NCI-H748 treated with DMSO at 0.1 percent for 48 hours (cell line): ENCODE measurements around the gene SLA2.
"Not testable (repeated sequence)": the region's sequence is repeated elsewhere in the genome, so short reads cannot be mapped to it uniquely, and the experiment has no call there.

Source experiments
- DNase-seq: peaks from one replicate; lab custom pipeline; 2025; lab: John Stamatoyannopoulos, UW

SLA2 gene

DNA sequence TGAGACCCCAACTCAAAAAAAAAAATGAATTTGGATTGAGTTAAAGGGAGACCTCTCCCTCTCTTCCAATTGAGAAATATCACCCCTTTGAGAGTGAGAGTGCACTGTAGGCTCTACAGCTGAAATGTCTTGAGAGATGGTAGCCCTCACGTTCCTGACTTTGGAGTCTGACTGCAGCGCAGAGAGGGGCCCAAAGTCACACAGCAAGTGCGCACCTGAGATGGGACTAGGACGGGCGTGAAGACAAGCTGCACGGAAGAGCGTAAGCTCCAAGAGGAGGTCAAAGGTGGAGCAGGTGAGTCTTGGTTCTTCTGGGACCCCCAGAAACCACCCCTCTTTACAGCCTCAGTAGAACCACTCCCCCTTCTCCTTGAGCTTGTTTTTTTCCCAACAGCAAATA, 643 bp downstream of the SLA2 start:
- no peak for DNase-seq

DNA sequence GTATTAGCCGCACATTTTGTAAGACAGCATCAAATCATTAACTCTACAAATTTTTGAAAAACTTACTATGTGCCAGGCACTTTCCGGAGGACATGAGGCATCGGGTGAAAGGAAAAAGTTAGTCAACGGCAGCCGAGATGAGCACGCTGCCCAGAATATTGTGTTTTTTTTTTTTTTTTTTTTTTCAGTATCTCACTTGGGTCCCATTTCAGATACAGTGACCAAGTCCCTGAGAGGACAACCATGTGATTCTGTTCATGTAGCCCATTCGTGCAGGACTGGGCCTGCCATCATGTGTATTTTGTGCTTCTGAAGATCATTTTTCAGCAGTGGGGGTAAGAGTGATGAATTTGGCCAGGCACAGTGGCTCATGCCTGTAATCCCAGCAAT, 1.3 kb downstream of the SLA2 start:
- DNase-seq, result no peak

DNA sequence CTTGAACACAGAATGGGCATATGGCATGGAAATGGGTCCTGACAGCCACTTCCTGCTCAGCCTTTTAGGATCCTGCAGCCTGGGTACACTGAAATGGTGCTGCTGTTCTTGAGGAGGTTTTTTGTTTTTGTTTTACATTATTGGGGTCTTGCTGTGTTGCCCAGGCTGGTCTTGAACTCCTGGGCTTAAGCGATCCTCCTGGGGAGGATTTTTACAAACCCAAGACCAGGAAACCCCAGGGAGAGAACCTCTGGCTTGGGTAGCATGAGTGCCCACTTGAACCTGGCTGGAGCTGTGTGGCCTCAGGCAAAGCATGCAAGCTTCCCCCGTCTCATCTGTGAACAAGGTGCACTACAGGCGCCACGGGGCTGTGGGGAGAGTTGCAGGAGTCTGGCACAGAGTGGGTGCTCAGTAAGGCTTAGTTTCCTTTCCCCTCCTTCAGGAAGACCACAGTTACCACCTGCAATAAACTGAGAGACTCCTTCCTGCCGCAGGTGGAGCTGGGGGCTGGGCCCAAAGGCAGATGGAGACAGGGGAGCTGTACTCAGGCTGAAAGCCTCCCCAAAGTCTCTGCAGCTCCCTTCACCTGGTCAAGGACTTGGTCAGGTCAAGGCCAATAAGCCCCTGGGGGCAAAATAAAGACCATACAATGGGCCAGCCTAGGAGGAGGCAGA, 1.8 kb downstream of the SLA2 start:
- DNase-seq, result no peak

DNA sequence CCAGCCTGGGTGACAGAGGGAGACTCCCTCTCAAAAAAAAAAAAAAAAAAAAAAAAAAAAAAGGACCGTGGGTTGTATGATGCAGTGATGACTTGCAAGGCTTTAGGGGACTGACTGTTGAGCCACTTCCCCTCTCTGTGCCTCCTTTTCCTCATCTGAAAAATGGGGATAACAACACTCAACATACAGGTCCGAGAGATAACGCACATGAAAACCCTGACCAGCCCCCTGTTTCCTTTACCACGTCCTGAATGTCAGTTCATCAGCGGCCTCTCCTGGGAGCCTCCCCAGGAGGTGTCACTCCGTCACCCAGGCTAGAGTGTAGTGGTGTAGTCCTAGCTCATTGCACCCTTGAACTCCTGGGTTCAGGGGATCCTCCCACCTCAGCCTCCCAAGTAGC, 3.9 kb downstream of the SLA2 start:
- no peak for DNase-seq

DNA sequence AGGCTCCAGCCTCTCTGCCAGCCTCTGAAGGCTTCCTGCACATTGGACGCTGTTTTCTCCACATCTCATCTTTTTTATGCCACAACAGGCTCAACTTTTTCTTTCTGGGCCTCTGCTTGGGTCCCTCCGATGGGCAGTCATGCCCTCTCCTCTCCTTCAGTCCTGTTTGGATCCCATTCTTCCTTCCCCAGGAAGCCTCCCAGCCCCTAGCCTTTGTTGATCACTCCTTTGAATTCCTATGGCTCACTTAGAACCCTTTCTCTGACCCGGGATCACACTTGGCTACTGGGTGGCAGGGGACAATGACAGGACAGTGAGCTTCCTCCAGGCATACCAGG, 4.5 kb downstream of the SLA2 start:
- DNase-seq, result no peak

DNA sequence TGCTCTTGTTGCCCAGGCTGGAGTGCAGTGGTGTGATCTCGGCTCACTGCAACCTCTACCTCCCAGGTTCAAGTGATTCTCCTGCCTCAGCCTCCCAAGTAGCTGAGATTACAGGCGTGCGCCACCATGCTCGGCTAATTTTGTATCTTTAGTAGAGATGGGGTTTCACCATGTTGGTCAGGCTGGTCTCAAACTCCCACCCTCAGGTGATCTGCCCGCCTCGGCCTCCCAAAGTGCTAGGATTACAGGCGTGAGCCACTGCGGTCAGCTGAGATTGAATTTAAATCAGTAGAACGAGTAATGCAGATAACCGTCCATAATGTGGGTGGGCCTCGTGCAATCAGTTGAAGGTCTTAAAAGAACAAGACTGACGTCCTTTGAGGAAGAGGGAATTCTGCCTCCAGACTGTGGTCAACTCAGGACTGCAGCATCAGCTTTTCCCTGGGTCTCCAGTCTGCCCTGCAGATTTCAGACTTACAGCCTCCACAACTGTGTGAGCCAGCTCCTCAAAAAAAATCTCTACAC, 7.1 kb downstream of the SLA2 start:
- DNase-seq, result not testable (repeated sequence)

DNA sequence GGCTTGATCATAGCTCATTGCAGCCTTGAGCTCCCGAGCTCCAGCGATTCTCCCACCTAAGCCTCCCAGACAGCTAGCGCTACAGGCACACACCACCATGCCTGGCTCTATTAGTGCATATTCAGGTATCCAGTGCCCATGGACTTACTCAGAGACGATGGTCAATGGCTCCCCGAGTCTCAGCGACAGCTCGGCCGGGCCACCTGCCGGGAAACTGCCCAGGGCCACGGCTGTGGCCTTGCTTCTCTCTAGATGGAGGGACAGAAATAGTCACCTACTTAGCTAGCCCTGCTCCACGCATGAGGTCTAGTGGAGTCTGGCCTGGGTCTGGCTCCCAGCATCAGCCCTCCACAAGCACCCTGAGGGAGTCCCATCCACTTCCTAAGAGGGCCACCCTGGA, 11.7 kb downstream of the SLA2 start:
- no peak for DNase-seq

DNA sequence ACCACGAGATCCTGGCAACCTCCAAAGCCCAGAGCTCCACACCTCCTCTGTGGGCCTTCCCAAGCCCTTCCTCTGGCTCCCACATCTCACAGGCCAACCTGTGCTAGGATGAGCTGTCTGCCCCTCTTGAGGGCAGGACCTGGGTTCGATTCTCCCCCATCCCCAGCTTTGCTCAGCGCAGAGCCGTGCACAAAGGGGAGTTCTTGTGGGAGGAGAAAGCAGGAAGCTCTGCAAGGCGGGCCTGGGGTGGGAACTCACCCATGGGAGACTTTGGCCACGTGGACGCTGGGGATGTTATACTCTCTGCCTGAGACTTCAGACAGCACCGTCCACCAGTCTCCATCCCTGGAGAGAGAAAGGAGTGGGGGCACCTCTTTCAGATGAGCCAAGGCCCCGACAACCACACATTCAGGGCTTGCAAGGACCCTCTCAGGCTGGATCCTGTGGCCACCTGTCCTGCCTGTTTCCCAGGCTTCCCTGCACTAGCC, 12.7 kb downstream of the SLA2 start:
- DNase-seq, result no peak

DNA sequence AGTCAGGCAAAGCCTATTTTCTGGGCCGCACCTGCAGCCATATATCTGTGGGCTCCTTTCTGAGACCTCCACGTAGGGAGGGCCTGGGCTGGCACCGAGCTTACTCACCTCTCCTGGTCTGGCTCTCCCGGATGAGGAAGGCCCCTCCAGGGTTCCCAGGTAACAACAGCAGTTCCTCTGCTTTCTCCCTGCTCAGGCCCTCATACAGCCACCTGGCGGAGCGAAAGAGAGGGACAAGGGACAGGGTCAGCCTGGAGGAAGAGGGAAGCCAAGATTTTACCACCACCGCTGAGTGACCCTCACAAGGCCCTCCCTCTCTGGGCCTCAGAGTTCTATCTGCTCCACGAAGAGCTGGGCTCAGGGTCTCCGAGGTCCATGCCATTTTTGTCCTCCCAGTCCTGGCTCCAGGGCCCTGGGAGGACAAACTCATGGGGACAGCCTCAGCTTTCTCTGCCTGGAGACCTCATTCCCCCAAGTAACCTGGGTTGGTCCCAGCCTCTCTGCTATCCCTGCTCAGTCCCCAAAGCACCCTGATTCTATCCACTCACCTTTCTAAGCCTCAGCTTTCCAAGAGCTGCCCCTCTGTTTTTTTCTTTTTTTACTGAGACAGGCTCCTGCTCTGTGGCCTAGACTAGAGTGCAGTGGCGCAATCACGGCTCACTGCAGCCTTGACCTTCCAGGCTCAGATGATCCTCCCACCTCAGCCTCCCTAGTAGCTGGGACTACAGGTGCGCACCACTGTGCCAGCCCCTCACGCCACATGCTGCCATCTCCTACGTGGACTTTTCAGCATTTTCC, 13.3 kb downstream of the SLA2 start:
- DNase-seq, result no peak

DNA sequence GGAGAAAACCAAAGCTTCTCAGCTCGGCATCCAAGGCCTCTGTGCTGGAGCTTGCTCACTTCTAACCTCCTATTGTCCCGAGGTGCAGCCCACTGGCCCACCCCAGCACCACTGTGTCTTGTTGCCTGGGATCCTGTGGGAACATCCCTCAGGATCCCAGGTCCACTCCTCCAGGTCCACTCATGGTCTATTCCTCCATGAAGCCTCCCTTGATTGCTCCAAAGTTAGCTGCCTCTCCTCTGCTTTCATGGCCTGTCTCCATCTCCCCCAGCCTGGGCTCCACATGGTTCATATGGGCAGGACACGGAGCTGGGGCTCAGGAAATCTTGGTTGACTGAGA, 13.9 kb downstream of the SLA2 start:
- DNase-seq, result no peak

DNA sequence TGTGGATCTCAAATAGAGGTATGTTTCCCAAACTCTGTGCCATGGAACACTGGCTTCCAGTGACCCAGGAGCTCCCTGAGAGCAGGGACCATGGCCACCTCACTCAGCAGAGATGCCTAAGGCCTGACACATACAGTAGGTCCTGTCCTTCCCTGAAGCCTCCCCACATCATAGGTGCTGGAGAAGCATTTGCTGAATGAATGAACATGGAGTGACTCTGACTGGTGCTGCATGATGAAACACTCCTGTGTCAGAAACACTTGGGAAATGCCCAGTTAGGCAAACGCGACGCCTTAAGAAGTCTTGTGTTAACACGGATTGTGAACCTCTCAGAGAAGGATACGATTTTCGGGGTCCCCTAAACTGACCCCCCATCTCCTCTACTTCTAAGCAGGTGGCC, 14.3 kb downstream of the SLA2 start:
- no peak for DNase-seq

DNA sequence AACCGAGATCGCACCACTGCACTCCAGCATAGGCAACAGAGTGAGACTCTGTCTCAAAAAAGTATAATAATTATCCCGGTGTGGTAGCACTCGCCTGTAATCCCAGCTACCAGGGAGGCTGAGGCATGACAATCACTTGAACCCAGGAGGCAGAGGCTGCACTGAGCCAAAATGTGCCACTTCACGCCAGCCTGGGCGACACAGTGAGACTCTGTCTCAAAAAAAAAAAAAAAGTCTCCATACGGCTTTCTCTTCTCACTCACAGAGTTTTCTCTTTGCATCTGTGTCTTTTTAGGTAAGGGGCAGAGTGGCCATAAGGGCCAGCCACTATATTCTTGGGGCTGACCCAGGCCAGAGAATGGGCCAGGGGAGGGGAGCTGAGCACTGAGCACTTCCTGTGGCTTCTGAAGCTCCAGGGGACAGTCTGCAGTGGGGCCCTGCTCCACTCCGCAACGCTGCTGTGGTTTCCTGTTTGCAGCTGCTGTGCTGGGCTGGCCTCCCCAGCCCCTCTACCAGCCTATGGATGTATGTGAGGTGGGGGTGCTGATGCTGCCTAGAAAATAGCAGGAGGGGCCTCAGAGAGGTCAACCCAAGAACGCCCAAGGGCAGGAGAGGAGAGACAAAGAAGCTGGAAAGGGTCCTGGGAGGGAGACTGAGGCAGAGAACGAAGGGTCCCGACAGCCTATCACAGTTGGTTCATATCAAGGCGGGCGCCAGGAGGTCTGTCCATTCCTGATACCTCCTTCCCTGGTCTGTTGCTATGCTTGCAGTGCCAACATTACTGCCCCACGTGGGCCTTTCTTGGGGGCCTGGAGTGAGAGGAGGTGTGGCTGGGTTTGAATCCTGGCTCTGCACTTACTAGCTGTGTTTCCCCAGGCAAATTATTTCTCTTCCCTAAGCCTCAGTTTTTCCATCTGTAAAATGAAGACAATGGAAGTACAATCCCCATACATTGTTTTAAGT, 16.0 kb downstream of the SLA2 start:
- no peak for DNase-seq

DNA sequence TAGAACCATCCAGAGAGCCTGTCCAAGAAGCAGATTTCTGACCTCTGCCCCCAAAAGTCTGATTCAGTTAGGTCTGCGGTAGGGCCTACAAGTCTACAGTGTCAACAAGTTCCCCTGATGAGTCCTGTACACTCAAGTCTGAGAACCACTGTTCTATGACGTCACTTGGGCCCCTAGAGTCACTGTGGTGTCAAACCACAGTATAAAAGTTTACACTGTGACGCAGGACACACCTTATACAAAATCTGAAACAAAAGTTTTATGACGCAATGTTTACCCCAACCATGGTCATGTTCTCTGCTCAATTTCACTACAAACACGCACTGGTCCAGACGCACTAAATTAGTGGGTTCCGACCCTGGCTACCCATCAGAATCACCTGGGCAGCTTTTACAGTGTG, 17.9 kb downstream of the SLA2 start:
- no peak for DNase-seq

DNA sequence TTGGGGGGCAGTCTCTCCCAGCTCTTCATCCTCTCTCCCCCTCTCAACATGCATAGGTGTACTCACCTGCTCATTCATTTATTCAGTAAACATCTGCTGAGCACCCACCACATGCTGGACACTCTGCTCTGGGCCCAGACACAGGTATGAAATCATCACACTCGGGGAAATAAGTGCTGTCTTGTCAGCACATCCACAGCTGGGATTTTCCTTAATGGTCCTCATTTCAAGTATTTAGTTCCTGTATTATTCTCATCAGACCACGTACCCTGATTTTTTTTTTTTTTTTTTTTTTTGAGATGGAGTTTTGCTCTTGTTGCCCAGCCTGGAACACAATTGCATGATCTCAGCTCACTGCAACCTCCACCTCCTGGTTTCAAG, 21.1 kb downstream of the SLA2 start:
- no peak for DNase-seq

DNA sequence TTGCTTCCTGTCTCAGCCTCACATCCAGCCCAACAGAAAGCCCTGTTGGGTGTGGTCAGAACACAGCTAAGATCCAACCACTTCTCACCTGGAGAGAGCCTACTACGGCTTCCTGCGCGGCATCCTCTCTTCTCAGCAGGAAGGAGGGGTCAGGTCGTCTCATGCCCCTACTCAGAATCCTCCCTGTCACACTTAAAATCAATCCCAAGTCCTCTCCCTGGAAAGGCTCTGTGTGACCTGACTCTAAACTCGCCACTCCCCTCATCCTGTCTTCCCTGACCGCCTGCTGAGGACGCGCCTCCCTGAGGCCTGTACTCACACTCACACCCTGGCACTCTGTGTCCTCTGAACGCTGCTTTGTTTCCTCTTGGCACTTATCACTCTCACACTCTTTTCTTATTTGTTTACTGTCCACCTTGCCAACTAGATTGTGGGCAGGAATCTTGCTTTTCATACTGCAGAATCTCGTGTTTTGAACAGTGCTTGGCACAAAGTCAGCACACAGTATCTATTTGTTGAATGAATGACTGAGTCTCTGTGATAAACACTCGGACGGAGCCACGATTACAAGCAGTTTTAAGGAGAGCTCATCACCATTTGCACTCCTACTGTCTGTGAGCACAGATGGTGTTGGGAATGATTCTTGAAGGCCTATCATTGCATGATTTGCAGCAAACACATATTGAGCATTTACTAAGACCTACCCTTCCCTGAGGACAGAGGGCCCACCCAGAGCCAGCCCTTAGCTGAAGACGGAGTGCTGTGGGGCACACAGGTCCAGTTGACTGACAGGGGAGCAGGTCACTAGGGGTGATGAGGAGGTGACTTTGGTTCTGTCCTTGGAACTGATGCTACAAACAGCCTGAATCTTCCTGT, 21.7 kb downstream of the SLA2 start:
- DNase-seq, result no peak

DNA sequence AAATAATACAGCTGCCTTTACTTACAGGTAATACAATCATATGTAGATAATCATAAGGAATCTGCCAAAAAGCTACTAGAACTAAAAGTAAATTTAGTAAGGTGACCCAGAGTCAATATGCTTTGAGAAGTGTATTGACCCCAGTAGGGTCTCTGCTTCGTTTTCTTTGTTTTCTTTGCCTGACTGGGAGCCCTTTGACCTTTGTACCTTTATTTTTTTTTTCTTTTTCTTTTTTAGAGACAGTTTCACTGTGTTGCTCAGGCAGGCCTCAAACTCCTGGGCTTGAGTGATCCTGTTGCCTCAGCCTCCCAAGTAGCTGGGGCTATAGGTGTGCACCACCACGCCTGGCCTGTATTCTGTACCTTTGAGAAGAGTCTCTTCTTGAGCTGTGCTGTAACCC, 22.6 kb downstream of the SLA2 start:
- no peak for DNase-seq

DNA sequence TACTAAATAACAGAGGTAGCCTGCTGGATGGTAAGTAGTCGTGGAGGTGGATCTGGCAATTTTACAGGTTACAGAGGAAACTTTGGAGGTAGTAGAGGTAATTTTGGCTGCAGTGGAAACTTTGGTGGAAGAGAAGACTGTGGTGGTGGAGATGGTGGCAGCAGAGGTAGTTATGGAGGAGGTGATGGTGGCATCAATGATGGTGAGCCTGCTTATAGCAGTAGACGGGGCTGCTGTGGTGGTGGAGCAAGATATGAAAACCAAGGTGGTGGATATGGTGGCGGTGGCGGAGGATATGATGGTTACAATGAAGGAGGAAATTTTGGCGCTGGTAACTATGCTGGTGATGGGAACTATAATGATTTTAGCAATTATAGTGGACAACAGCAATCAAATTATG, 25.1 kb downstream of the SLA2 start:
- DNase-seq, result no peak

DNA sequence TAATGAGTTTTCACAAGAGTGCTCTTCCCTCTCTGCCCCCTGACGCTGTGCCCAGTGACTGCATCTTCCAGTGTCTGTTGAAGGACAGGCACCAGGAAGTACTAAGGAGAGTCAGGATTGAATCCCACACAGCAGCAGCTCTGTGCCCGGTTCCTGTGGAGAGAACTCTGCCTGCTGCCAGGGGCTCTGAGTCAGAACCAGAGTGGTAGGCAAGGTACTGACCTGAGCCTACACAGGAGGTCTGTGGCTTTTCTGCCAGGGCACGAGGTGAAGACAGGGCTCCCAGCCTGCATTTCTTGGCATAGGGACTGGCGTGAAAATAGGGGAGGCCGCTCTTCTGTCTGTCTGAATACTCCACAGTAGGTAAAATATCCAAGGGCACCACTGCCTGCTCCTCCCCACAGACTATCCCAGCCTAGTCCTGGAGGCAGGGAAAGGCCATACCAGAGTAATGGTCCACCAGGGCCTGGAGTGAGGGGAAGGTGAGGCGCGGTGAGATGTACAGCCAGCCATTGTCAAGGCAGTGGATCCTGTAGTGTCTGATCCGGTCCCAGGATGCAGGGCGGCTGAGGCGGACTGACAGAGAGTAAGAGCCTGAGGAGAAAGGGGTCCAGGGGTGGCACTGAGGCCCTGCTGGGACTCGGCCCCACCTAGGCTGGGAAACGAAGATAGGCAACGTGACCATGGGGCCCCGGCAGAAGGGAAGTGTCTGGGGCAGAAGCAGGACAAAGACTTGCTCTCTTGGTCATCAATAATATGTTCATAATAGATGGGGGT, 31.0 kb downstream of the SLA2 start:
- DNase-seq, result no peak

DNA sequence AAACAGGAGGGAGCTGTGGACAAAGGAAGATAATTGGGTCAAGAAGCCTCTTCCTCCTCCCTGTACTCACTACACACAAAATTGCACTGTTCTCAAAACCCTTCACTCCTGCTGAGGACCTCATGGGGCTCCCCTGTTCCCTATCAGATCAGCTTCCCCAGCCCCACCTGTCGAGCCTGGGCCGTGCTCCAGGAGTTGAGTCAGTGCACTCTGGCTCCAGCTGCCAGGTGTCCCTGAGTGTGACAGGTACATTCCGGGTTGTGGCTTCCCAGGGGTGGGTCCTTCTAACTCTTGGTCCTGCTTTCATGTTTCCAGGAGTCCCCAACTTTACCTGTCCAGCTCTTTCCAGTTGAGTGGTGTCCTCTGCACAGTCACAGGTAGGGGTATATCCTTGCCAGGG, 32.0 kb downstream of the SLA2 start:
- DNase-seq, result no peak

DNA sequence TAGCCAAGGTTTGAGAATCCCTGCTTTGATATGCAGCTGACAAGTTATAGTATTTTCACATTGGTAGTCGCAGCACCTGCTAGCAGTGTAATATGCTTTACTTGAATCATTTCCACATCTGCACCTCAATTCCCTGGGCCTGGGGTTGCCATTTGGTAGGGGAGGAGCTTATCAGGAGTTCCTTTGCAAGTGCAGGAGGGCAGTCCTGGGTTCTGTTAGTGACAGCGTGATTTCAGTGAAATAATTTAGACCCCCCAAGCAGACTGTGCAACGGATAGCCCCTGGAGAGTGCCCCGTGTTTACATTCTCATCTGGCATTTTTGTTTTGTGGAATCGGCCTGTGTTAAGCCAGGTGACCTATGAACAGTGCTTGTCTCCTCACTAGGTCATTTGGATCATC, 34.4 kb downstream of the SLA2 start:
- DNase-seq, result no peak

DNA sequence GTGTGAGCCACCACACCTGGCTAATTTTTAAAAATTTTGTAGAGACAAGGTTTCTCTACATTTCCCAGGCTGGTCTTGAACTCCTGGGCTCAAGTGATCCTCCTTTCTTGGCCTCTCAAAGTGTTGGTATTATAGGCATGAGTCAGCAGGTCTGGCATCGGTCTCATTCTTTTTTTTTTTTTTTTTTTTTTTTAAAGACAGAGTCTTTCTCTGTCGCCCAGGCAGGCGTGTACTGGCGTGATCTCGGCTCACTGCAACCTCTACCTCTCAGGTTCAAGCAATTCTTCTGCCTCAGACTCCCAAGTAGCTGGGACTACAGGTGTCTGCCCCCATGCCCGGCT, 37.6 kb downstream of the SLA2 start:
- DNase-seq, result not testable (repeated sequence)
